Bone marrow (tissue), 2 donors: ENCODE results near the gene PEPD.

Source experiments
- DNase-seq, 2 donors: peaks; one replicate each; lab custom pipeline; 2025; lab: John Stamatoyannopoulos, UW

The PEPD gene

DNA sequence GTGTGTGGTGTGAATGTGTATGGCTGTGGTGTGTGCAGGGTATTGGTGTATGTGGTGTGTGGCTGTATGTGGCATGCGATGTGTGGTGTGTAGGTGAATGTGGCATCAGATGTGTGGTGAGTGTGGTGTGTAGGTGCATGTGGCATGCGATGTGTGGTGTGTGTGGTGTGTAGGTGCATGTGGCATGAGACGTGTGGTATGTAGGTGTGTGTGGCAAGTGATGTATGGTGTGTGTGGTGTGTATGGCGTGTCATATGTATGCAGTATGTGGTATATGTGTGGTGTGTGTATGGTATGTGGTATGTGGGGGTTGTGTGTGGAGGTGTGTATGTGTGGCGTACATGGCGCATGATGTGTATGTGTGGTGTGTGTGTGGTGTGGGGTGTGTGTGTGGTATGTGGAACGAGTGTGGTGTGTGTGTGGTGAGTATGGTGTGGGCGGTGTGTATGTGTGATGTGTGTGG, 63.4 kb downstream of the PEPD start:
- DNase-seq: no peak

DNA sequence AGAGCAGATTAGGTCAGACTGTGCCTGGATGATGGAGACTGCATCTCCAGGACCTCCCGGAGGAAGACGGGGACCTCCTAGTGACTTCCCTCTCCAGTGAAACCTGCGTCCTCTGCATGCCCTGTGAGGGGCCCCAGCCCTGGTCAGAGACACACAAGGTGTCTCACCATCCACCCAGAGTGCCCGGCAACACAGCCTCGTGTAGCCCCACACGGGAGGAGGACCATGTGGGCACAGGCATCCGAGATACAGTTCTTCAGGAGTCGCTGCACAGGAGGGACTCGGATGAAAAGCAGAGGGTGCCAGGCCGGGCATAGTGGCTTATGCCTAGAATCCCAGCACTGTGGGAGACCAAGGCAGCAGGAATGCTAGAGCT, 64.8 kb downstream of the PEPD start:
- DNase-seq: no peak

DNA sequence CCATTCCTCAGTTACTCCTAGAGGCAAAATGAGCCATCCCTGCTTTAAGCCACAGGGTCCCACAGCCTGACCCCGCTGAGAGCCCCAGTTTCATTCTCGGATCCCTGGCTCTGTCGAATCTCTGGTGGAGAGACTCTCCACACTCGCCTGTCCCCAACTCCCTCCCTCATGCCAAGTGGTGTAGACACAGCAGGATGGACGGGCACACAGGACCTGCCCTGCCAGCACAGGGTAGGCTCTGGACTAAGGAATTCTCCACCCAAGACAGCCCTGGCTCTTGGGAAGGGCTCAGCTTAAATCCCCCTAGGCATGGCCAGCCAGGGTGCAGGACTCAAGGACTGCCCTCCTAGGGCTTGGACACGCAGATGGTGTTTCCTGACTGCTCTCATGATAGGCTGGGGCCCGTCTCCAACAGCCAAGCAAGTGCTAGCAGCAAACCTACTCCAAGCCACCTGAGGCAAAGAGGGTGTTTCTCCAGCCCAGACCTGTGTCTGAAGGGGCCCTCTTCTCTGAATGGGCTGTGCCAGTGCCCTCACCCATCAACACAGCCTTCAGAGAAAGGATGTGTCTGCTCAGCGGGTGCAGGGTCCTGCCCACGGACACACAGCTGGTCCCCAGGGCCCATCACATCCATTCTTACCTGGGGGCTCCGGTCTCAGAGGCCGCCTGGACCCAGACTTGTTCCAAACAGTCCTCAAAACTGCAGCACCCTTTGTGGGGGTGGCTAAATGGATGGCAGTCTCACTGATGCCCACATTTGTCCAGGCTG, 65.3 kb downstream of the PEPD start:
- no peak for DNase-seq

DNA sequence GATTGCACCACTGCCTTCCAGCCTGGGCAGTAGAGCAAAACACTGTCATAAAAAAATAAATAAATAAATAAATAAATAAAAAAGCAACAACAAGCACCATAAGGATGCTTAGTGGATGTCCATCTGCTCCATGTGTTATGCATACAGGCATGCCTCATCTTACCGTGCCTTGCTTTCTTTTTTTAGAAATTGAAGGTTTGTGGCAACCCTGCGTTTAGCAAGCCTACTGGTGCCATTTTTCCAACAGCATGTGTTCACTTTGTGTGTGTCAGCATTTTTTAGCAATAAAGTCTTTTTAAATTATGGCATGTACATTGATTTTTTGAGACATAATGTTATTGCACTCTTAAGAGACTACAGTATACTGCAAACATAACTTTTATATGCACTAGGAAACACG, 68.3 kb downstream of the PEPD start:
- no peak for DNase-seq

DNA sequence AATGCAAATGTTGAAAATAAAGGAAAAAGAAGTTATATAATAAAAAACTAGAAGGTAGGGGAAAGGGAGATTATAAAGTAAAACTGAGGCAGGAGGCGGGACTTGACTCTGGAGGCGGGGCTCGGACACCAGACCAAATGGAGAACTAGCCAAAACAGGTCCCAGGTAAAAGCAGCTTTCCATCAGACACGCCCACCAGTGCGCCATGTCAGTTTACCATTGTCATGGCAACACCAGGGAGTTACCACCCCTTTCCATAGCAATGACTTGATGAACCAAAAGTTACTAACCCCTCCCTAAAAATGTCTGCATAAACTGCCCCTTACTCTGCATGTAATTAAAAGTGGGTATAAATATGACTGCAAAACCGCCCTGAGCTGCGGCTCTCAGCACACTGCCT, 70.9 kb downstream of the PEPD start:
- DNase-seq: no peak

DNA sequence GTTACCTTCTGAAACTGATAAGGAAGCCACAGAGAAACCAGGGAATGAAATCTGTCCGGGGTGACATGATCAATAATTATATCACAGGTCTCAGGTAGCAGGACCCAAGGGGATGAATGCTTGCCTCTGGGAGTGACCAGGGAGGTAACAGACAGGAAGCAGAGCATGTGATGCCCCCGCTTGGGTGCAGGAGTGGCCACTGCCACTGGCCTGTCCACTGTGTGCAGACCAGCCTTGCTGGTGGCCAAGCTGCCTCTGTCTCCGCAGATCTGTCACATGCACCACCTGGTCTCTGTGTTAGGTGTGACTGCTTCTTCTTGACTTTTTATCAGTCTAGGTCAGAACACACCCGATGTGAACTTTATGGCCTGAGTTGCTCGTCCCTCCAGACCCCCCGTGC, 71.8 kb downstream of the PEPD start:
- no peak for DNase-seq

DNA sequence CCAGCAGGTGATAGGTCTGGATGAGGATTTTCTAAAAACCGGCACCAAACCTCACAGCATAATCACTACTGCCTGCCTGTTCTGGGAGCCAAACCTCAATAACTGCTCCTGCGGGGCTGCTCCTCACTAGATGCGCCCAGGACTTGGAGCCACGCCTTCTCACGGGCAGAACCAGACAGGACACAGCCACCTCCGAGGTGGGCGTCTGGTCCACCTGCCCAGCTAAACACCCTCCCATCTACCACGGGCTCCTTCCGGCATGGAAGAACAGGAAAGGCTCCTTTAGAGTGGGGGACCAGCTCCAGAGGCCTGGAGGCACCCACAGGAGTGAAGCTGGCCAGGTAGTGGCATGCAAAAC, 73.5 kb downstream of the PEPD start:
- no peak for DNase-seq

DNA sequence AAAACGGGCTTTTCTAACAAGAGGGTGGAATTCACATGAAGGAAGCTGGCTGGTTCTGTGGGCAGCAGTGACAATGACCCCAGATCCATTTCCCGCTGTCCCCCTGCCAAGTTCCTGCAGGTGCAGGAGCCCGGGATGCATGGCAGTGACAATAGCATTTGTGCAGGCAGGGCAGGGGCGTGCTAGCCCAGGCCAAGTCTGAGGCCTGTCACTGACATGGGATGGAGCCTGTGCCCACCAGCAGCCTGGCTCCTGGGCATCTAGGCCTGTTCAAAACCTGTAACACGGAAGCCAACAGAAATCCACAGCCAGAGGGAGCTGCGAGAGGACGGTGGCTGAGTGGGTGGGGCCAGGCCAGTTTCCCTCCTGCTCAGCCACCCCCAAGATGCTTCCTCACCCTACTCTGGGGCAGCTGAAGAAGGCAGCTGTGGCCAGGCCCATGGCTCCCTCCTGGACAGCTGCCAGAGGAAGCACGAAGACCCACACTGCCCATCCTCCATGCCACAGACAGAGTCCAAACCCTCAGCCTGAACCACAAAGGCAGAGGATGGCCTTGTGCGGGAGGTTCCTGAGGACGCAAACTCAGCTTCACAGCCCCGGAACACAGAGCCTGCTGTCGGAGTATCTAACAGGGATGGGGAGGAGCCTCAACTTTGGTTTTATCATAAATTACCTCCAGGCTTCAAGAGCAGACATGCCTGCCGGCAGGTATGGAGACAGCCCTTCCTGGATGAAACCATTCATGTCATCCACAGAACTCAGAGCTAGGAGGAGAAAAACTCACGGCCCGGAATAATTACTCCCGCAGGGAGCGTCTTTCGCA, 74.0 kb downstream of the PEPD start:
- no peak for DNase-seq

DNA sequence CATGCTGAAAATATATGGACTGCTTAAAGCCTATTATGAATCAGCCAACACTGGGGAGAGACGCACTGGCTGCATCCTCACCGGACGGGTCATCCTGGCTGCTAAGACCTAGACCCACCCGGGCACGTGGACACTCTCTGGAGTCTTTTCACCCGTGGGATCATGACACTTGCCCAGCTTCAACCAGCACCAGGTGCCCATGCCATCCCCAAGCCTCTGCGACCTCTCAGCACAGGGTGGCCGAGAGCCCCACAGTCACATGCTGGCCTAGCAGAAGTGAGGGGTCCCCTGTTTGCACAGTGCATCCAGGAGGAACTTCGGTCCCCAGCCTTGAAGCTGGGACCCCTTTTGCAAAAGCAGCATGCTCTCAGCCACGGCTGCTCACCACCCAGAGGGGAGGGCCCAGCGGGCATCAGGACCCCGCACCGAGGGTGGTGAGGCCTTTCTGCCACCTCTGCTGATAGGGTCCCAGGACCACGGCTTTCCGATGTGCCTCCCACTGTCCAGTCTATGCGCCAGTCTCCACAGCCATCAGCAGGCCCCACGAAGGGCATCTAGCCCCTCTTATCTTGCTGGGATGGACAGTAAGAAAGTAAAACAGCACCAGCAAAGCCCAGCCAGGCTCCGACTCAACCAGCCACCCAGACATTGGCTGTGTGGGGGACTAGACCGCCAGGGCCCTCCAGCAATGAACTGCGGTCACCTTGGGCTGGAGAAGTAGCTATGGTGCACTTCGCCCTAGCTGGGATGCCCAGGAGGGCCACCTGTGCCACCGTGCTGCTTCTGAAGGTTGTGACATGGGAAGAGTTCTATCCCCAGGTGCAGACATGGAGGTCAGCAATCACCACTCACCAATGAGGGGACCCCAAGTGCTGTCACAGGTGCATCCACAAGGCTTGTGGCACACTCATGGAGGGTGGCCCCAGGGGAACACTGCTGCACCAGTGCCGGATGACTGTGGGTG, 75.0 kb downstream of the PEPD start:
- DNase-seq: no peak

DNA sequence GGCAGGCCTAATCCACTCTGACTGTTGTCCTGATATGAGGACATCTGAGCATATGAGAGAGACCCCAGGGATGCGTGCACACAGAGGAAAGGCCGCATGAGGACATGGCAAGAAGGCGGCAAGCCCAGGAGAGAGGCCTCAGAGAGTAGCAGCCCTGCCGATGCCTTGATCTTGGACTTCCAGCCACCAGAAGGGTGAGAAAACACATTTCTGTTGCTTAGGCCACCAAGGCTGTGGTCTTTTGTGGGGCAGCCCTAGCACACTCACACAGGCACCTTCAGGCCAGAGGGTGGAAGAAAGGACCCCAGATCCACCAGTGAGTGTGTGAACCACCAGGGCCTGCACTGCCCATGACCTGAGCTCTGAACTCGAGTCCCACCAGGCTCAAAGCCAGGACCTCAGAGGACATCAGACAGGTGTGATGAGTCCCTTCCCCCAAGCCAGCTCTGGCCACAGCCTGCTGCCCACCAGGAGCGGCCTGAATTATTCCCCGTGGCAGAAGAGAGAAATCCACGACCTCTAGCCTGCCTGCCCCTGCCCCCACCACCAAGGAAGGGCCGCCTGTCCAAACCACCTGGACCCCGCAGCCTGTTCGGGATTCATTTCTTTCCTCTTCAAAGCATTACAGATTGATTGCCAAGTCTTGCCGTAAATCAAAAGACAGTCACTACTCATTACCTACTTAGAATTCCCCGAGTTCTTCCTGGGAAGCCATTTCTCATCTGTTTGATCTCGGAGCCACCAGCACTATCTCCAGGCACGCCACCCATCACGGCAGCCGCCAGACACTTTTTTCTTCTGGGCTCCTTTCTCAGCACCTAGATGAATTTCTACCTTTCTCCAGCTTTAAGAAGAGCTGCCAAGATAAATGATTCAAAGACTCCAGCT, 75.9 kb downstream of the PEPD start:
- DNase-seq: no peak

DNA sequence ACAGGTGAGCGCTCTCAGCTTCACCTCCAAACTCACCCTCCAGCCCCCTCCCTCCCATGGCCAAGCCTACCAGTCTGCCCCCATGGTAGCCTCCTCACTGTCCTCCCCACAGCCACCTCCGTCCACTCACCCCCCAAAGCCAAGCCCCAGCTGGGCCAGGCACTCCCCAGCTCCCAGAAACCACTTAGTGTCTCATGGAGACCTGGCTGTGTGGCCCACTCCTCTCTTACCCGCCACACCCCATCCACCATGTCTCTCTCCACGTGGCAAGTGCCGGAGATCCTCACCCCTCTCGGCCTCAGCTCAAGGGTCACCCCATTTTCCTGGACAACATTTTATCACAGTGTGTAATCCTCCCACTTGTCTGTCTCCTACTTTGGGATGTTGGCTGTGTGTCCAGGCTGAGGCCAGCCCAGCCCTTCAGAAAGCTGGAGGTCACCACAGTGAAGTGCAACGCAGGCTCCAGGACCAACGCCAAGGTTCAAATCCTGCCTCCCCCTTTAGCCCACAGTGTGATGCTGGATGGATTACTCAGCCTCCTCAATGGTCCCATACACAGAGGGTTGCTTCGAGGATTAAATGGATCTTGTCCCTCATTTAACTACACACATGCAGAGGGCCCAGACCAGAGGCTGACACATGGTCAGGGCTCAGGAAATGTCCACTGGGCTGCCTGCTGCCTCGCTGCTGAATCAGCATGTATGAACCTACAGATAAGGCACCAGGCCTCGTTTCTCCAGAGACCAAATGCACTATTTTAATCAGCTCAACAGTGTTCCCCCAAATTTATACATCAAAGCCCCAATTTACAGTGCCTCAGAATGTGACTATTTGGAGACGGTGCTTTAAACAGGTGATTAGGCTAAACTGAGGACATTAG, 76.8 kb downstream of the PEPD start:
- no peak for DNase-seq

DNA sequence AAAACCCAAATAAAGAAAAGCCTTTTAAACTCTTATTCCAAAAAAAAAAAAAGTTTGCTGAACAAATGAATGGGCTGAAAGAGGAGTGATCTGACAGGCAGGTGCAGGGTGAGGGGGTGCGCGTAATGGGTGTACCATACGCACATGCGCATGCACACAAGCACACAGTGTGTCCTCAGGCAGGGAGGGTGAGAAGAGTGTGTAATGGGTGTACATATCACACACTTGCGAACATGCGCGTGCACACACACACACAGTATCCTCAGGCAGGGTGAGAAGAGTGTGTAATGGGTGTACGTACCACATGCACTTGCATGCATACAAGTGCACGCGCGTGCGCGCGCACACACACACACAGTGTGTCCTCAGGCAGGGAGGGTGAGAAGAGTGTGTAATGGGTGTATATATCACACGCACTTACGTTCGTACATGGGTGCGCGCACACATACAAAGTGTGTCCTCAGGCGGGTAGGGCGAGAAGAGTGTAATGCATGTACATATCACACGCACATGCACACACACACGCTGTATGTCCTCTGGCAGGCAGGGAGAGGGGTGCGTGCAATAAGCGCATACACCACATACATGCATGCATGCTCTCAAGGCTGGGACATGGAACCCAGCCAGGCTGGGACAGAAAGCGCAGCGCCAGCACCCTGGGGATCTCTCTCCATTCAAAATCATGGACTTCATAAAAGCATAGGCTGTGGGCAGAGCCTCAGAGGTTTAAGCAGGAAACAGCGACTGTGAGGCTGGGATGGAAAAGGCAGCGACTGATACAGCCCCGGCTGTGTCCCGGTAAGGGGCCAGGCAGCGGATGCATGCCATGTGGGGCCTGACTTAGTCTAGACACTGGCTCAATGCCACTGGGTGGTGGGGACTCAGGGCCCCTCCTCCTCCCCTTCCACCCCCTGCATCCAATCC, 77.7 kb downstream of the PEPD start:
- DNase-seq: no peak

DNA sequence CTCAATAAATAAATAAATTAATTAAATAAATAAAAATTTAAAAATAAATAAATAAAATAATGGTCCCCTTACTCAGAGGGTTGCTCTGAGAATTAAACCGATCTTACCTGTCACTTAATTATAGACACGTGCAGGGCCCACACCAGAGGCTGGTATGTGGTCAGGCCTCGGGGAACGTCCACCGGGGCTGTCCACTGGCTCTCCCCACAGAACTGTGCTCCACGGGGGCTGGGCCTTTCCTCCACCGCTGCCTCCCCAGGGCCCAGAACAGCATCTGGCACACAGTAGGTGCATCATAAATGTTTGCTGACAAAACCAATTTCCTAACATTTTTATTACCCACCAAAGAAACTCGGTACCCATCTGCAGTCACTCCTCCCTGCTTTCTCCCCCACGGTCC, 78.9 kb downstream of the PEPD start:
- no peak for DNase-seq

DNA sequence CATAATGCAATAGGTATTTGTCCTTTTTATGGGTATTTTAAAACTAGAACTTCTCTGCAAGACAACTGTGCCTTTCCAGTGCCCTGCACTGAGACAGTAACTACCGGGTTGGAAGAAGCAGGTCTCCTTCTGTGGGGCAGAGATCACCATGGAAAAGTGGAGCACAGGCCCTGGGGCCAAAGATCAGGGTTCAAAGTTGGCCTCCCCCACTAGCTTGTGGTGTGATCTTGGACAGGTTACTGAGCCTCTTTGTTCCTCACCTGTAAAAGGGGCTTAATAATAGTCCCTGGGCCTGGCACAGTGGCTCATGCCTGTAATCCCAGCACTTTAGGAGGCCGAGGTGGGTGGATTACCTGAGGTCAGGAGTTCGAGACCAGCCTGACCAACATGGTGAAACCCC, 79.8 kb downstream of the PEPD start:
- no peak for DNase-seq

DNA sequence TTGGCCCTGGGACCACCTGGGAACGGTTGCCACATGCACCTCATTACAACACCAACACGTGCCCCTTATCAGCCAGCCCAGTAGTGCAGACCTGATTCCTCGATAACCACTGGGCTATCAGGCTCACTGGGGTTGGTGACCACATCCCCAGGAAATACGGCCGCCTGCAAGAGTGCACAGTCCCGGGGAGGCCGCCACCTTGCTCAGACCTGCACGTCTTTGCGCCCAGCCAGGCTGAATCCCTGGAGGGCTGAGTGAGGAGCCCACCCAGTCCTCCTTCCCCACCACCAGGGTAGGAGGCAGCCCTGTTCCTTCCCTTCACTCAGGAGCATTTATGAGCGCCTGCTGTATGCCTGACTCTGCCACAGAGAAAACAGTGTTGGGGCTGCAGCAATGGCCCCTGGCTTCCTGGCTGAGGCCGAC, 80.3 kb downstream of the PEPD start:
- no peak for DNase-seq

DNA sequence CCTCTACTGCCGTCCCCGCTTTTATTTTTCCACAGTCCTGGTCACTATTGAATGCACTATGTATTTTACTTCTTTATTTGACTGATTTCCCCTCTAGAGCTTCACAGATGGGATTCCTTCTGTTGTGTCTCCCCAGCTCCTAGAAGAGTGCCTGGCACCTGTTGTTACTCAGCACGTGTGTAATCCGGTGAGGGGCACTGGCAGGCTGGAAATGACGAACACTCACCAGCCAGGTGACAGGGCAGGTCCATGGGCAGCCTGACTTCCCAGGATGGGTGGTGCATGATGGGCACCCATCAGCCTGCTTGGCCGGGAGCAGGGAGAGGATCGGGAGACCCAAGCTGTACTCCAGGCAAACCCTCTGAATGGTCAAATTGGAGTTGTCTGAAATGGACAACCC, 80.9 kb downstream of the PEPD start:
- DNase-seq: no peak

DNA sequence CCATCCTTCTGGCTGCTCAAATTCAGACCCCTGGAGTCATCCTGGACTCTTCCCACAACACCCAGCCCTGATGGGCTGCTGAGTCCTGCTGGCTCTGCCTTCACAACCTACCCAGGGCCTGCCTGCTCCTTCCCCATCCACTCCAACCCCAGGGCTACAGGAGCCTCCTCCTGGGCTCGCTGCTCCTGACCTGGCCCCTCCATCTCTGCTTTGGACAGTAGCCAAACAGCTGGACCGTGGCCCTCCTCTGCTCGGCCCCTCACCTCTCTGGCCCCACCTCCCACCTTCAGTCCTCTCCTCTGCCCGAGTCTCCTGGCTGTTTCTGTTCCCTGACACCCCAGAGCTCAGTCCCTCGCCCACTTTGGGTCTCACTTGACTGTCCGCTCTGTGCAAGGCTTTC, 81.3 kb downstream of the PEPD start:
- no peak for DNase-seq

DNA sequence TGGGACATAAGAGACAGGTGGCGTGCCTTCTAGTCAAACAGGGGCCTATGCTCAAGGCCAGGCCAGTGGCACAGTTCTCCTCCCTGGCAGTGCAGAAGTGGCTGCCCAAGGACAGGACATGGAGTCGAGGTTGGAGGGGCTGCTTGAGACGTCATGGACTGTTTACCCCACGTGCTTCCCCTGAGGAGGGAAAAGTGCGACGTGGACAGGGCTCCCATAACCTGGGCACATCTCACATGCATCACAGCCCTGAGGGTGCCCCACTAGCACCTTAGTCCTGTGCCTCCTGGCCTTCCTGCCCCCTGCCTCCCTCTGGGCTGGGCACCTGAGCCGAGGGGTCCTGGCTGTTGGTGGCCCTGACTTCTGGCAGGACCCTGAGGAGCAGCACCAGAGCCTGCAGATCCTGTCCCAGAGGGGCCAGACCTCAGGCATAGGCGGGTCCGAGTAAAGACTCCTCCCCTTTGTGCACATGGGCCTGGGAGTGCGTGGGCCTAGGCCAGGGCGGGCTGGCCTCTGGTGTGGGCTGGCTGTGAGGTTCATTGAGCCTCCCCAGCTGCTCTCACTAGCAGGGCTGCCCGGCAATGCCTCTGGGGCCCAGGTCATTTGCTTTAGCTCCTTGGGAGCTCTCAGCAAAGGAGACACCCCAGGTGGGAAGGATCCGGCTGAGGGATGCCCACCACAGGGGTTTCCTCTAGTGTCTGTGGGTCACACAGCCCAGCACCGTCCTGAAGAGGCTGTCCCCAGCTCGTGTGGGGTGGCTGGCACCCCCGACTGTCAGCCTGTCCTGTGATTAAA, 82.4 kb downstream of the PEPD start:
- DNase-seq: no peak
